Measurements from ENCODE around the gene MBTD1. TPM values are rescaled to one million over a fixed set of nuclear protein-coding genes. Genes with fewer than 3 reads are reported as not detected.

MBTD1 gene
- total RNA-seq, 6 donors from 2014 or later = 9.6 to 37.7 (median 14.1) TPM

- no peaks in the 10 kb centered on the region for H3K27me3 ChIP-seq
- DNase-seq (no peak), ATAC-seq (ENCODE audit: low FRiP score in 2 of 2) (no peak)
- H3K9me3 ChIP-seq = no peaks in the 10 kb centered on the region
- 96% methylated on average over 2 of the region's 2 CpGs for WGBS, 2 donors
- peaks cover 7 to 13% (median 10%) of the 10 kb centered on the region in 4 donors for H3K4me1 ChIP-seq
- H3K36me3 ChIP-seq = no peaks in the 10 kb centered on the region
- no peak overlapping the region for H3K27ac ChIP-seq
- no peak overlapping the region for H3K4me3 ChIP-seq
- TF ChIP-seq CTCF (IDR thresholded peaks at IDR 0.05) (no peak), POLR2A (IDR thresholded peaks at IDR 0.05) (no peak), EP300 (IDR thresholded peaks at IDR 0.05) (no peak), POLR2AphosphoS5 (IDR thresholded peaks at IDR 0.05) (no peak)
Measured at GRCh38 chr17:51149163-51149562, 110.7 kb downstream of the MBTD1 start.

GRCh38 chr17:51147650-51148049 is 112.2 kb downstream of the MBTD1 start:
- WGBS, 2 donors = 79 to 82% methylated on average over 4 of the region's 4 CpGs
- H3K27ac ChIP-seq = no peak overlapping the region
- no peaks in the 10 kb centered on the region for H3K9me3 ChIP-seq
- TF ChIP-seq POLR2AphosphoS5 (IDR thresholded peaks at IDR 0.05) (no peak), CTCF (IDR thresholded peaks at IDR 0.05) (no peak), EP300 (IDR thresholded peaks at IDR 0.05) (no peak), POLR2A (IDR thresholded peaks at IDR 0.05) (no peak)
- H3K27me3 ChIP-seq = no peaks in the 10 kb centered on the region
- DNase-seq (no peak), ATAC-seq (ENCODE audit: low FRiP score in 2 of 2) (no peak)
- H3K4me3 ChIP-seq = no peak overlapping the region
- peaks cover under 1 to 5% (median 4%) of the 10 kb centered on the region in 4 donors for H3K4me1 ChIP-seq
- H3K36me3 ChIP-seq = no peaks in the 10 kb centered on the region

GRCh38 chr17:51144266-51145022 is 115.4 kb downstream of the MBTD1 start:
- WGBS, 2 donors = 72 to 81% methylated on average over 6 of the region's 6 CpGs
- ATAC-seq (ENCODE audit: low FRiP score in 2 of 2) = no peak

GRCh38 chr17:51142597-51142996 is 117.3 kb downstream of the MBTD1 start:
- Histone ChIP-seq H3K27ac (no peak overlapping the region), H3K4me3 (no peak overlapping the region), H3K27me3 (no peaks in the 10 kb centered on the region), H3K4me1 (no peaks in the 10 kb centered on the region), H3K36me3 (no peaks in the 10 kb centered on the region), H3K9me3 (no peaks in the 10 kb centered on the region)
- WGBS, 2 donors = 94 to 98% methylated on average over 2 of the region's 2 CpGs
- no peak for DNase-seq
- TF ChIP-seq POLR2AphosphoS5 (IDR thresholded peaks at IDR 0.05) = no peak
- TF ChIP-seq EP300 (IDR thresholded peaks at IDR 0.05) = no peak
- TF ChIP-seq POLR2A (IDR thresholded peaks at IDR 0.05) = no peak
- no peak for TF ChIP-seq CTCF (IDR thresholded peaks at IDR 0.05)
- ATAC-seq (ENCODE audit: low FRiP score in 2 of 2) = no peak

More at GRCh38 chr17:51144266-51145022, 115.4 kb downstream of the MBTD1 start:
- Histone ChIP-seq H3K27ac (no peak overlapping the region), H3K27me3 (no peaks in the 10 kb centered on the region), H3K4me3 (no peak overlapping the region), H3K36me3 (no peaks in the 10 kb centered on the region), H3K4me1 (no peaks in the 10 kb centered on the region), H3K9me3 (no peaks in the 10 kb centered on the region)
- TF ChIP-seq POLR2AphosphoS5 (IDR thresholded peaks at IDR 0.05) = no peak
- TF ChIP-seq POLR2A (IDR thresholded peaks at IDR 0.05) = no peak
- no peak for TF ChIP-seq EP300 (IDR thresholded peaks at IDR 0.05)
- no peak for TF ChIP-seq CTCF (IDR thresholded peaks at IDR 0.05)
- DNase-seq = no peak

- TF ChIP-seq EP300 (IDR thresholded peaks at IDR 0.05) = no peak
- no peak for TF ChIP-seq POLR2A (IDR thresholded peaks at IDR 0.05)
- no peak for TF ChIP-seq CTCF (IDR thresholded peaks at IDR 0.05)
- no peak for TF ChIP-seq POLR2AphosphoS5 (IDR thresholded peaks at IDR 0.05)
- WGBS, 2 donors = 83 to 88% methylated on average over 3 of the region's 3 CpGs
- no peaks in the 10 kb centered on the region for H3K36me3 ChIP-seq
- no peak overlapping the region for H3K4me3 ChIP-seq
- H3K4me1 ChIP-seq = peaks cover 0 to 10% (median 7%) of the 10 kb centered on the region in 4 donors
- H3K9me3 ChIP-seq = no peaks in the 10 kb centered on the region
- ATAC-seq (ENCODE audit: low FRiP score in 2 of 2) (no peak), DNase-seq (no peak)
- H3K27me3 ChIP-seq = no peaks in the 10 kb centered on the region
- no peak overlapping the region for H3K27ac ChIP-seq
Measured at GRCh38 chr17:51135956-51136355, 123.9 kb downstream of the MBTD1 start.

All from upper lobe of left lung (tissue), 6 donors.